HepG2 (cell line): Measurements from ENCODE around the gene TMEM121.

Experiments
- BRCA1 ChIP-seq: sonication (generic); formaldehyde crosslinking; IDR thresholded peaks from 2 replicates; pipeline ENCODE4 v1.4.0; 2020; ENCODE audit warnings: missing genetic modification reagents
- CTCF ChIP-seq: sonication (generic); formaldehyde crosslinking; IDR thresholded peaks from 2 replicates; pipeline ENCODE4 v1.5.0; 2020; ENCODE audit warnings: mild to moderate bottlenecking, missing genetic modification reagents, moderate library complexity
- E2F1 ChIP-seq: sonication (generic); formaldehyde crosslinking; IDR thresholded peaks from 2 replicates; pipeline ENCODE4 v1.5.0; 2020; ENCODE audit warnings: missing genetic modification reagents
- EZH2 ChIP-seq: conservative IDR thresholded peaks from 2 replicates; pipeline ENCODE4 v1.6.1; 2012; ENCODE audit warnings: mild to moderate bottlenecking, low read depth, low read length, moderate library complexity
- NFIC ChIP-seq: IDR thresholded peaks from 2 replicates; pipeline ENCODE4 v1.6.1; 2012; ENCODE audit warnings: mild to moderate bottlenecking, low read length, inconsistent platforms
- NR2C2 ChIP-seq: sonication (generic); formaldehyde crosslinking; IDR thresholded peaks from 2 replicates; pipeline ENCODE4 v1.4.0; 2020; ENCODE audit warnings: missing genetic modification reagents, mild to moderate bottlenecking, moderate library complexity, borderline replicate concordance
- PRDM4 ChIP-seq: sonication (generic); formaldehyde crosslinking; IDR thresholded peaks from 2 replicates; pipeline ENCODE4 v1.9.0; 2021; ENCODE audit warnings: missing genetic modification reagents, borderline replicate concordance
- SP1 ChIP-seq, 2 experiments: fragments of 450-650 bp in 1 of 2; sonication (generic) in 1 of 2; formaldehyde crosslinking in 1 of 2; IDR thresholded peaks; 2 replicates each; pipeline versions ENCODE4 v1.4.0 to v1.6.1; 2016 to 2020; ENCODE audit warnings: missing genetic modification reagents in 1 of 2
- ZNF710 ChIP-seq: sonication (generic); formaldehyde crosslinking; IDR thresholded peaks from 2 replicates; pipeline ENCODE4 v1.5.0; 2020; ENCODE audit warnings: mild to moderate bottlenecking, missing genetic modification reagents, borderline replicate concordance
- TF ChIP-seq, protein P1 (sequence below): sonication (generic); formaldehyde crosslinking; IDR thresholded peaks from 2 replicates; pipeline ENCODE4 v1.4.0; 2020; ENCODE audit warnings: missing genetic modification reagents, mild to moderate bottlenecking, borderline replicate concordance

GRCh38 chr14:105533391-105533790 lies 7.0 kb downstream of the TMEM121 start:
- TF ChIP-seq PRDM4 (CRISPR knock-in tag) (no peak), EZH2 (no peak), BRCA1 (CRISPR knock-in tag) (no peak), E2F1 (CRISPR knock-in tag) (no peak), SP1 (IDR thresholded peaks at IDR 0.05) (no peak), SP1 (CRISPR knock-in tag; IDR thresholded peaks at IDR 0.05) (no peak), CTCF (CRISPR knock-in tag) (no peak), NR2C2 (CRISPR knock-in tag) (no peak), NFIC (no peak), ZNF710 (CRISPR knock-in tag) (no peak)
- TF ChIP-seq, protein P1, sequence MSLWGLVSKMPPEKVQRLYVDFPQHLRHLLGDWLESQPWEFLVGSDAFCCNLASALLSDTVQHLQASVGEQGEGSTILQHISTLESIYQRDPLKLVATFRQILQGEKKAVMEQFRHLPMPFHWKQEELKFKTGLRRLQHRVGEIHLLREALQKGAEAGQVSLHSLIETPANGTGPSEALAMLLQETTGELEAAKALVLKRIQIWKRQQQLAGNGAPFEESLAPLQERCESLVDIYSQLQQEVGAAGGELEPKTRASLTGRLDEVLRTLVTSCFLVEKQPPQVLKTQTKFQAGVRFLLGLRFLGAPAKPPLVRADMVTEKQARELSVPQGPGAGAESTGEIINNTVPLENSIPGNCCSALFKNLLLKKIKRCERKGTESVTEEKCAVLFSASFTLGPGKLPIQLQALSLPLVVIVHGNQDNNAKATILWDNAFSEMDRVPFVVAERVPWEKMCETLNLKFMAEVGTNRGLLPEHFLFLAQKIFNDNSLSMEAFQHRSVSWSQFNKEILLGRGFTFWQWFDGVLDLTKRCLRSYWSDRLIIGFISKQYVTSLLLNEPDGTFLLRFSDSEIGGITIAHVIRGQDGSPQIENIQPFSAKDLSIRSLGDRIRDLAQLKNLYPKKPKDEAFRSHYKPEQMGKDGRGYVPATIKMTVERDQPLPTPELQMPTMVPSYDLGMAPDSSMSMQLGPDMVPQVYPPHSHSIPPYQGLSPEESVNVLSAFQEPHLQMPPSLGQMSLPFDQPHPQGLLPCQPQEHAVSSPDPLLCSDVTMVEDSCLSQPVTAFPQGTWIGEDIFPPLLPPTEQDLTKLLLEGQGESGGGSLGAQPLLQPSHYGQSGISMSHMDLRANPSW (CRISPR knock-in tag), result no peak
